ENCODE results near the gene KIF5A. TPM values are rescaled to one million over a fixed set of nuclear protein-coding genes. Genes with fewer than 3 reads are reported as not detected.

The KIF5A gene
- under 0.01 and 0.09 TPM in 2 replicates for total RNA-seq

GRCh38 chr12:57549909-57550640 lies at the start of gene KIF5A:
KIF5A (plus strand) TSS chr12:57550044; CDS start chr12:57550272, 228 bp downstream.

GRCh38 chr12:57520053-57520818 lies 29.6 kb upstream of the KIF5A start, which contains the start of gene DDIT3:
DDIT3 (minus strand) TSS chr12:57520514; CDS start chr12:57517406, 3,108 bp downstream.

GRCh38 chr12:57522011-57522886 lies 27.6 kb upstream of the KIF5A start, which contains the start of gene MBD6:
MBD6 (plus strand) TSS chr12:57522824; CDS start chr12:57524304, 1,480 bp downstream.

GRCh38 chr12:57546438-57547287 lies 3.2 kb upstream of the KIF5A start, which contains the start of gene DCTN2:
DCTN2 (minus strand) TSS chr12:57547192; CDS start chr12:57547063, 129 bp downstream.

GRCh38 chr12:57590864-57591781 lies 41.3 kb downstream of the KIF5A start, which contains the start of gene PIP4K2C:
PIP4K2C (plus strand) TSS chr12:57591192; CDS start chr12:57591290, 98 bp downstream.

GRCh38 chr12:57604454-57604991 lies 54.7 kb downstream of the KIF5A start, which contains the start of gene DTX3:
DTX3 (plus strand) TSS chr12:57604824; CDS start chr12:57606518, 1,694 bp downstream.

GRCh38 chr12:57611108-57611826 lies 61.4 kb downstream of the KIF5A start, which contains the start of gene ARHGEF25:
ARHGEF25 (plus strand) TSS chr12:57611435; CDS start chr12:57611895, 460 bp downstream.

GRCh38 chr12:57632958-57633840 lies 83.4 kb downstream of the KIF5A start, which contains the start of gene B4GALNT1:
B4GALNT1 (minus strand) TSS chr12:57633201; CDS start chr12:57632132, 1,069 bp downstream.

Other genes with a start within 250 kb of the KIF5A start
- gene R3HDM2, start 119.0 kb upstream of the KIF5A start, total RNA-seq: 4.0 and 8.5 TPM in 2 replicates
- not detected in 2 replicates for gene INHBC, start 115.3 kb upstream of the KIF5A start, total RNA-seq
- not detected in 2 replicates for gene INHBE, start 94.7 kb upstream of the KIF5A start, total RNA-seq
- 0.45 TPM in 1 of 2 replicates, not detected in the other for gene GLI1, start 90.3 kb upstream of the KIF5A start, total RNA-seq
- not detected in 2 replicates for gene ARHGAP9, start 70.2 kb upstream of the KIF5A start, total RNA-seq
- gene MARS1, start 62.0 kb upstream of the KIF5A start, total RNA-seq: 138 and 187 TPM in 2 replicates
- 6.0 and 10.1 TPM in 2 replicates for gene DDIT3, start 29.5 kb upstream of the KIF5A start, total RNA-seq
- 6.2 and 9.5 TPM in 2 replicates for gene MBD6, start 27.2 kb upstream of the KIF5A start, total RNA-seq
- gene DCTN2, start 2.9 kb upstream of the KIF5A start, total RNA-seq: 72.8 and 90.9 TPM in 2 replicates
- 5.5 and 7.9 TPM in 2 replicates for gene PIP4K2C, start 41.1 kb downstream of the KIF5A start, total RNA-seq
- gene DTX3, start 54.8 kb downstream of the KIF5A start, total RNA-seq: 3.3 and 11.0 TPM in 2 replicates
- gene ARHGEF25, start 61.4 kb downstream of the KIF5A start, total RNA-seq: 1.8 and 10.7 TPM in 2 replicates
- 0.18 and 0.94 TPM in 2 replicates for gene B4GALNT1, start 83.2 kb downstream of the KIF5A start, total RNA-seq
- gene OS9, start 144.1 kb downstream of the KIF5A start, total RNA-seq: 164 and 240 TPM in 2 replicates
- under 0.01 and 0.09 TPM in 2 replicates for gene AGAP2, start 188.7 kb downstream of the KIF5A start, total RNA-seq
- 40.5 and 57.2 TPM in 2 replicates for gene TSPAN31, start 195.0 kb downstream of the KIF5A start, total RNA-seq
- 108 and 143 TPM in 2 replicates for gene CDK4, start 202.3 kb downstream of the KIF5A start, total RNA-seq
- 3.0 and 3.2 TPM in 2 replicates for gene MARCHF9, start 205.1 kb downstream of the KIF5A start, total RNA-seq
- 0.38 and 0.54 TPM in 2 replicates for gene CYP27B1, start 217.0 kb downstream of the KIF5A start, total RNA-seq
- gene METTL1, start 222.1 kb downstream of the KIF5A start, total RNA-seq: 3.9 and 5.7 TPM in 2 replicates
- 2.7 and 3.7 TPM in 2 replicates for gene EEF1AKMT3, start 222.6 kb downstream of the KIF5A start, total RNA-seq
- 18.1 and 18.8 TPM in 2 replicates for gene TSFM, start 232.7 kb downstream of the KIF5A start, total RNA-seq

Measured in endothelial cell of coronary artery (primary cell).